ENCODE data around the gene RAD51B. TPM values are rescaled to one million over a fixed set of nuclear protein-coding genes. Genes with fewer than 3 reads are reported as not detected.

The RAD51B gene
- total RNA-seq, 4 donors from 2014 or later = 5.0 to 31.8 (median 20.6) TPM

GRCh38 chr14:68012871-68013270 is 193.3 kb downstream of the RAD51B start:
- WGBS, 2 donors (ENCODE audit: low coverage in 1 of 2) = 78 to 100% methylated on average over 1 of the region's 1 CpG
- H3K9me3 ChIP-seq = no peaks in the 10 kb centered on the region
- intact Hi-C loops (cut with DNase I; ENCODE audit: low total_unique reads) = loop anchor here (10.0 kb wide), 1 partner anchor 132 kb away; no protein-coding TSS in a partner anchor
- in situ Hi-C loops (cut with MboI; ENCODE audit: low pct_ligation_motif_present in 1 of 4, low pct_unique_long_range_greater_than_20kb in 1 of 4, low sequenced_read_pairs in 3 of 4) = no loop called here
- no peaks in the 10 kb centered on the region for H3K36me3 ChIP-seq
- H3K4me1 ChIP-seq = peaks cover 0 to 48% (median 32%) of the 10 kb centered on the region in 4 donors
- DNase-seq = no peak
- H3K4me3 ChIP-seq = no peak overlapping the region
- TF ChIP-seq POLR2AphosphoS5 (IDR thresholded peaks at IDR 0.05) (no peak), CTCF (IDR thresholded peaks at IDR 0.05) (no peak), EP300 (IDR thresholded peaks at IDR 0.05; ENCODE audit: low read depth) (no peak), POLR2A (IDR thresholded peaks at IDR 0.05) (no peak)
- no peaks in the 10 kb centered on the region for H3K27me3 ChIP-seq
- H3K27ac ChIP-seq = peak overlapping the region; percentile 23 to 79 (median 70)

- Histone ChIP-seq H3K36me3 (no peaks in the 10 kb centered on the region), H3K4me3 (no peak overlapping the region), H3K27ac (peak overlapping the region; percentile 23 to 79 (median 70)), H3K4me1 (peaks cover 0 to 53% (median 37%) of the 10 kb centered on the region in 4 donors), H3K9me3 (no peaks in the 10 kb centered on the region), H3K27me3 (no peaks in the 10 kb centered on the region)
- no peak for DNase-seq
- in situ Hi-C loops (cut with MboI; ENCODE audit: low pct_ligation_motif_present in 1 of 4, low pct_unique_long_range_greater_than_20kb in 1 of 4, low sequenced_read_pairs in 3 of 4) = no loop called here
- TF ChIP-seq EP300 (IDR thresholded peaks at IDR 0.05; ENCODE audit: low read depth) = no peak
- TF ChIP-seq CTCF (IDR thresholded peaks at IDR 0.05) = no peak
- no peak for TF ChIP-seq POLR2A (IDR thresholded peaks at IDR 0.05)
- TF ChIP-seq POLR2AphosphoS5 (IDR thresholded peaks at IDR 0.05) = no peak
- intact Hi-C loops (cut with DNase I; ENCODE audit: low total_unique reads) = loop anchor here (10.0 kb wide), 1 partner anchor 131 kb away; no protein-coding TSS in a partner anchor
- 84 to 100% methylated on average over 1 to 2 of the region's 2 CpGs for WGBS, 2 donors (ENCODE audit: low coverage in 1 of 2)
Measured at GRCh38 chr14:68013326-68013725, 193.7 kb downstream of the RAD51B start.

GRCh38 chr14:68014771-68015170 is 195.2 kb downstream of the RAD51B start:
- in situ Hi-C loops (cut with MboI; ENCODE audit: low pct_ligation_motif_present in 1 of 4, low pct_unique_long_range_greater_than_20kb in 1 of 4, low sequenced_read_pairs in 3 of 4) = no loop called here
- 83 to 100% methylated on average over 1 to 2 of the region's 2 CpGs for WGBS, 2 donors (ENCODE audit: low coverage in 1 of 2)

More at GRCh38 chr14:68014771-68015170, 195.2 kb downstream of the RAD51B start:
- DNase-seq = no peak
- H3K27me3 ChIP-seq = no peaks in the 10 kb centered on the region
- H3K4me3 ChIP-seq = no peak overlapping the region
- intact Hi-C loops (cut with DNase I; ENCODE audit: low total_unique reads) = loop anchor here (10.0 kb wide), 1 partner anchor 130 kb away; no protein-coding TSS in a partner anchor
- peaks cover 0 to 67% (median 42%) of the 10 kb centered on the region in 4 donors for H3K4me1 ChIP-seq
- no peak for TF ChIP-seq CTCF (IDR thresholded peaks at IDR 0.05)
- TF ChIP-seq POLR2A (IDR thresholded peaks at IDR 0.05) = no peak
- no peak for TF ChIP-seq EP300 (IDR thresholded peaks at IDR 0.05; ENCODE audit: low read depth)
- no peak for TF ChIP-seq POLR2AphosphoS5 (IDR thresholded peaks at IDR 0.05)
- H3K36me3 ChIP-seq = no peaks in the 10 kb centered on the region
- peak overlapping the region in 3 of 4 donors; percentile 64 to 79 (median 77) for H3K27ac ChIP-seq
- no peaks in the 10 kb centered on the region for H3K9me3 ChIP-seq
